Uterus (tissue), 4 donors: Measurements from ENCODE around the gene CLIC1. TPM values are rescaled to one million over a fixed set of nuclear protein-coding genes. Genes with fewer than 3 reads are reported as not detected.
A peak's percentile ranks its signal among the peaks of the same experiment; 100 is the strongest.

Experiments
- DNase-seq, 2 donors: peaks; one replicate each; pipeline ENCODE4 v3.0.0-alpha.2; 2019 to 2020
- H3K27ac ChIP-seq, 2 donors: fragments of 200-600 bp; sonication (generic); 1 replicate in 1 of 2; 2 replicates in 1 of 2; pipeline ENCODE4 v1.5.1; 2016 to 2018
- H3K27me3 ChIP-seq, 2 donors: fragments of 200-600 bp; sonication (generic); one replicate each; pipeline ENCODE4 v1.5.1; 2018 to 2019; ENCODE audit warnings: control low read depth in 1 of 2
- H3K36me3 ChIP-seq, 2 donors: fragments of 200-600 bp; sonication (generic); one replicate each; pipeline ENCODE4 v1.5.1; 2019; ENCODE audit warnings: control low read depth in 1 of 2
- H3K4me1 ChIP-seq, 2 donors: fragments of 200-600 bp; sonication (generic); one replicate each; pipeline ENCODE4 v1.5.1; 2018 to 2019; ENCODE audit warnings: control low read depth in 1 of 2
- H3K4me3 ChIP-seq, 2 donors: fragments of 200-600 bp; sonication (generic); 1 replicate in 1 of 2; 2 replicates in 1 of 2; pipeline ENCODE4 v1.5.1; 2018 to 2019; ENCODE audit warnings: mild to moderate bottlenecking in 1 of 2
- H3K9me3 ChIP-seq, 2 donors: fragments of 200-600 bp; sonication (generic); one replicate each; pipeline ENCODE4 v1.5.1; 2019; ENCODE audit warnings: control low read depth in 1 of 2
- CTCF ChIP-seq, 4 experiments: fragments of 200-600 bp in 2 of 4; fragments of 450-650 bp in 2 of 4; sonication (generic) in 2 of 4; IDR thresholded peaks; one replicate each; pipeline ENCODE4 v1.5.1; 2016 to 2019; ENCODE audit warnings: antibody characterized with exemption in 4 of 4, mild to moderate bottlenecking in 2 of 4, moderate library complexity in 1 of 4
- POLR2A ChIP-seq, 2 donors: fragments of 450-650 bp; IDR thresholded peaks; one replicate each; pipeline ENCODE4 v1.6.1; 2016; ENCODE audit warnings: antibody characterized with exemption in 2 of 2, mild to moderate bottlenecking in 1 of 2, moderate library complexity in 1 of 2
- intact Hi-C: fragments of 100-400 bp; cut with DNase I; formaldehyde crosslinking; loops from one replicate; pipeline ENCODE4 v1.15.1; 2023; ENCODE audit warnings: low total_unique reads
- total RNA-seq, 4 donors: library from RNA; depleted of rRNA in 3 of 4; stranded (reverse); fragments of >200 nt in 3 of 4; gene quantifications; one replicate each; pipeline versions ENCODE4 v1.1.0 to v1.2.4, GENCODE V29; 2014 to 2023
- donor health status: DM: yes; HTN: yes; CAD: no.

The CLIC1 gene
- total RNA-seq, 4 donors from 2014 or later, result 173 to 328 (median 216) TPM

- Histone ChIP-seq H3K9me3 (no peaks in the 10 kb centered on the region), H3K36me3 (no peaks in the 10 kb centered on the region), H3K27me3 (no peaks in the 10 kb centered on the region), H3K27ac (no peak overlapping the region), H3K4me1 (no peaks in the 10 kb centered on the region), H3K4me3 (no peak overlapping the region)
- intact Hi-C loops, result no loop called here
- TF ChIP-seq CTCF (IDR thresholded peaks at IDR 0.05) (no peak), POLR2A (IDR thresholded peaks at IDR 0.05) (no peak)
- no peak for DNase-seq
Measured at GRCh38 chr6:31760790-31761189, 24.5 kb upstream of the CLIC1 start.

DNA sequence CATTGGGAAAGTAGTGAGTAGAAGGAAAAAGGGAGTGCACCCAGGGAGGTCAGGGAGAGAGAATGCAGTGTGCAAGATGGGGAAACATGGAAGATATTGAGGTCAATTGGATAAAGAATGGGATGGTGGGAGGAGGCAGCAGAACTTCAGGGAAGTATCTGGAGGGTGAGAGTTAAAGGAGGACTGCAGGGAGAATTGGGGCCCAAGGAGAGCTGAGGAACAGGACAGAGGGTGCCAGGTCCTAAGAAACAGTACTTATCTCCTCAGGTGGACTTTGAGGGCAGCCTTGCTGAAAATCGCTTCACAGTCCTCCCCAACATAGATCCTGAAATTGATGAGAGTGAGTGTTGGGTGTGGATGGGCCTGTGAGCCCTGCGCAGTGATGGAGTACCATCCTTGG, 22.0 kb upstream of the CLIC1 start:
- H3K36me3 ChIP-seq, result no peaks in the 10 kb centered on the region
- no peak for DNase-seq
- H3K27me3 ChIP-seq, result no peaks in the 10 kb centered on the region
- H3K4me1 ChIP-seq, result no peaks in the 10 kb centered on the region
- TF ChIP-seq CTCF (IDR thresholded peaks at IDR 0.05) (no peak), POLR2A (IDR thresholded peaks at IDR 0.05) (no peak)
- no peaks in the 10 kb centered on the region for H3K9me3 ChIP-seq
- H3K27ac ChIP-seq, result no peak overlapping the region
- no peak overlapping the region for H3K4me3 ChIP-seq
- intact Hi-C loops, result no loop called here

GRCh38 chr6:31752739-31753319, 16.5 kb upstream of the CLIC1 start:
- TF ChIP-seq POLR2A (IDR thresholded peaks at IDR 0.05) (no peak), CTCF (IDR thresholded peaks at IDR 0.05) (no peak)
- DNase-seq, result no peak
- no peaks in the 10 kb centered on the region for H3K27me3 ChIP-seq
- no peaks in the 10 kb centered on the region for H3K4me1 ChIP-seq
- no peaks in the 10 kb centered on the region for H3K9me3 ChIP-seq
- no peak overlapping the region for H3K27ac ChIP-seq
- intact Hi-C loops, result no loop called here
- H3K4me3 ChIP-seq, result no peak overlapping the region
- no peaks in the 10 kb centered on the region for H3K36me3 ChIP-seq

- Histone ChIP-seq H3K27me3 (no peaks in the 10 kb centered on the region), H3K9me3 (no peaks in the 10 kb centered on the region), H3K36me3 (no peaks in the 10 kb centered on the region), H3K4me3 (no peak overlapping the region), H3K27ac (peak overlapping the region; percentile 47 to 69), H3K4me1 (no peaks in the 10 kb centered on the region)
- no peak for DNase-seq
- TF ChIP-seq CTCF (IDR thresholded peaks at IDR 0.05) (no peak), POLR2A (IDR thresholded peaks at IDR 0.05) (no peak)
- intact Hi-C loops, result no loop called here
Measured at GRCh38 chr6:31750411-31751022, 14.2 kb upstream of the CLIC1 start.

GRCh38 chr6:31749301-31750036, 13.1 kb upstream of the CLIC1 start:
- no peak overlapping the region for H3K4me3 ChIP-seq
- intact Hi-C loops, result no loop called here
- no peak for TF ChIP-seq POLR2A (IDR thresholded peaks at IDR 0.05)
- TF ChIP-seq CTCF (IDR thresholded peaks at IDR 0.05), result no peak
- no peaks in the 10 kb centered on the region for H3K27me3 ChIP-seq
- H3K4me1 ChIP-seq, result no peaks in the 10 kb centered on the region
- H3K36me3 ChIP-seq, result no peaks in the 10 kb centered on the region
- H3K27ac ChIP-seq, result peak overlapping the region in 1 of 2 donors; percentile 47
- H3K9me3 ChIP-seq, result no peaks in the 10 kb centered on the region
- DNase-seq, result no peak
